GM12878 (cell line): ENCODE measurements around the gene VEPH1. TPM values are rescaled to one million over a fixed set of nuclear protein-coding genes. Genes with fewer than 3 reads are reported as not detected.

Source experiments
- ATAC-seq: fragments of 200-7000 bp; cut with Tn5 transposase; 3 replicates; pipeline ENCODE4 v1.9.1; 2020; ENCODE audit warnings: mild to moderate bottlenecking, moderate library complexity
- BruUV-seq: library from RNA; stranded (reverse); fragments of 400-500 nt; replicated peaks from 2 replicates; lab custom pipeline; 2021; lab: Mats Ljungman, UMichigan
- CTCF ChIA-PET: fragments of 300-600 bp; sonication (Branson Sonifier 250); formaldehyde crosslinking; extraction: SDS; loops from one replicate; lab custom pipeline; 2021; ENCODE audit warnings: inconsistent platforms; lab: Yijun Ruan, JAX
- POLR2A ChIA-PET: fragments of 350-600 bp; formaldehyde crosslinking; extraction: SDS; loops from one replicate; lab custom pipeline; 2021; ENCODE audit warnings: inconsistent platforms; lab: Charles Lee
- RAD21 ChIA-PET: fragments of 300-600 bp; sonication (Branson Sonifier 250); formaldehyde crosslinking; loops from one replicate; lab custom pipeline; 2023; ENCODE audit warnings: antibody characterized with exemption; ENCODE audit not compliant: unreplicated experiment; lab: Charles Lee
- SMC1A ChIA-PET: fragments of 300-600 bp; sonication (Branson Sonifier 250); formaldehyde crosslinking; loops from one replicate; lab custom pipeline; 2023; ENCODE audit not compliant: unreplicated experiment, uncharacterized antibody; lab: Charles Lee
- DNase-seq: peaks from one replicate; pipeline ENCODE4 v3.0.0-alpha.2; 2011; ENCODE audit warnings: low read depth, low spot score
- FAIRE-seq: peaks from 3 replicates; lab custom pipeline; 2011; peaks lifted over from hg19 to GRCh38; lab: Jason Lieb, UNC
- H2AFZ ChIP-seq: 2 replicates; pipeline ENCODE4 v1.6.0; 2011; ENCODE audit warnings: low read depth, low read length, control low read depth; ENCODE audit not compliant: control insufficient read depth
- H3K27ac ChIP-seq: 2 replicates; pipeline ENCODE4 v1.5.1; 2011; ENCODE audit warnings: control low read depth; ENCODE audit not compliant: control insufficient read depth, insufficient read depth
- H3K27me3 ChIP-seq, 2 experiments: replicated peaks in 1 of 2; 2 replicates each; pipeline versions ENCODE4 v1.6.0 to v1.6.1; 2011; ENCODE audit warnings: low read length in 1 of 2; ENCODE audit not compliant: control insufficient read depth in 2 of 2, insufficient read depth in 2 of 2
- H3K36me3 ChIP-seq, 2 experiments: 2 replicates each; pipeline ENCODE4 v1.5.1; 2011; ENCODE audit warnings: low read length in 1 of 2; ENCODE audit not compliant: control insufficient read depth in 2 of 2, insufficient read depth in 2 of 2
- H3K4me1 ChIP-seq: 2 replicates; pipeline ENCODE4 v1.6.1; 2011; ENCODE audit warnings: mild to moderate bottlenecking, low read length, moderate library complexity, mixed read lengths; ENCODE audit not compliant: control insufficient read depth, insufficient read depth
- H3K4me2 ChIP-seq: 2 replicates; pipeline ENCODE4 v1.6.0; 2011; ENCODE audit warnings: control low read depth; ENCODE audit not compliant: control insufficient read depth, insufficient read depth
- H3K4me3 ChIP-seq: fragments of 200-600 bp; sonication (generic); 2 replicates; pipeline ENCODE4 v1.5.1; 2016
- H3K79me2 ChIP-seq: 2 replicates; pipeline ENCODE4 v1.6.0; 2011; ENCODE audit warnings: low read length; ENCODE audit not compliant: control insufficient read depth, insufficient read depth
- H3K9ac ChIP-seq: 2 replicates; pipeline ENCODE4 v1.8.0; 2011; ENCODE audit warnings: low read length, control low read depth, mixed read lengths; ENCODE audit not compliant: control insufficient read depth, insufficient read depth
- H3K9me3 ChIP-seq: replicated peaks from 3 replicates; pipeline ENCODE4 v1.5.1; 2011; ENCODE audit warnings: mild to moderate bottlenecking, low read length; ENCODE audit not compliant: control insufficient read depth, insufficient read depth
- H4K20me1 ChIP-seq: 2 replicates; pipeline ENCODE4 v1.6.0; 2011; ENCODE audit not compliant: control insufficient read depth, insufficient read depth
- ASH2L ChIP-seq: fragments of 300-600, 200-600 bp; sonication (generic); IDR thresholded peaks from 2 replicates; pipeline ENCODE4 v1.6.1; 2017; ENCODE audit warnings: low read depth, mild to moderate bottlenecking, borderline replicate concordance
- BCL3 ChIP-seq: IDR thresholded peaks from 2 replicates; pipeline ENCODE4 v1.6.1; 2011; ENCODE audit warnings: borderline replicate concordance, low read depth, mild to moderate bottlenecking, moderate library complexity, low read length; ENCODE audit not compliant: insufficient read depth, poor library complexity, severe bottlenecking
- CBX3 ChIP-seq: fragments of 200-600 bp; sonication (generic); IDR thresholded peaks from 2 replicates; pipeline ENCODE4 v1.6.1; 2016; ENCODE audit warnings: low read depth, borderline replicate concordance
- CREM ChIP-seq: IDR thresholded peaks from 2 replicates; pipeline ENCODE4 v1.6.1; 2014; ENCODE audit warnings: antibody characterized with exemption, low read depth
- CTCF ChIP-seq, 3 experiments: IDR thresholded peaks in 2 of 3; conservative IDR thresholded peaks in 1 of 3; 2 replicates each; pipeline ENCODE4 v1.5.1; 2011; ENCODE audit warnings: low read depth in 3 of 3, low read length in 3 of 3, mild to moderate bottlenecking in 3 of 3, control low read depth in 2 of 3, moderate library complexity in 2 of 3, inconsistent platforms in 1 of 3, mixed read lengths in 1 of 3; ENCODE audit not compliant: control insufficient read depth in 2 of 3, insufficient read depth in 1 of 3; ENCODE audit errors: extremely low read depth in 1 of 3
- DPF2 ChIP-seq: fragments of 450-650 bp; IDR thresholded peaks from 2 replicates; pipeline ENCODE4 v1.6.1; 2017; ENCODE audit warnings: mild to moderate bottlenecking
- EGR1 ChIP-seq, 2 experiments: IDR thresholded peaks; 1 replicate in 1 of 2; 2 replicates in 1 of 2; pipeline ENCODE4 v1.6.1; 2011 to 2012; ENCODE audit warnings: low read depth in 2 of 2, low read length in 2 of 2, borderline replicate concordance in 1 of 2, mild to moderate bottlenecking in 1 of 2, moderate library complexity in 1 of 2
- FOXK2 ChIP-seq: fragments of 450-650 bp; IDR thresholded peaks from 2 replicates; pipeline ENCODE4 v1.6.1; 2017; ENCODE audit warnings: mild to moderate bottlenecking, moderate library complexity
- IKZF2 ChIP-seq, 2 experiments: fragments of 450-650 bp; IDR thresholded peaks; 2 replicates each; pipeline ENCODE4 v1.6.1; 2017; ENCODE audit warnings: mild to moderate bottlenecking in 2 of 2, moderate library complexity in 2 of 2
- IRF4 ChIP-seq: IDR thresholded peaks from 2 replicates; pipeline ENCODE4 v1.6.1; 2011; ENCODE audit warnings: low read depth, low read length
- MEF2B ChIP-seq: fragments of 450-650 bp; IDR thresholded peaks from 2 replicates; pipeline ENCODE4 v1.6.1; 2018; ENCODE audit warnings: mild to moderate bottlenecking, moderate library complexity; ENCODE audit not compliant: partially characterized antibody, poor library complexity, severe bottlenecking
- MTA2 ChIP-seq: fragments of 450-650 bp; IDR thresholded peaks from 2 replicates; pipeline ENCODE4 v1.6.1; 2016; ENCODE audit warnings: low read depth, mild to moderate bottlenecking, moderate library complexity
- MYC ChIP-seq: IDR thresholded peaks from 2 replicates; pipeline ENCODE4 v1.6.1; 2011; ENCODE audit warnings: mild to moderate bottlenecking, low read length, moderate library complexity, inconsistent platforms; ENCODE audit not compliant: insufficient read depth, insufficient replicate concordance, insufficient read length, severe bottlenecking
- ZBED1 ChIP-seq: IDR thresholded peaks from 2 replicates; pipeline ENCODE4 v1.6.1; 2016; ENCODE audit warnings: borderline replicate concordance
- WGBS: methylation state at CpG from one replicate; pipeline ENCODE4 v1.1.6; 2016; ENCODE audit warnings: low lambda C conversion rate; ENCODE audit not compliant: insufficient replicate concordance, insufficient coverage; ENCODE audit errors: missing lambda C conversion rate; 5-methylcytosine and 5-hydroxymethylcytosine counted together
- in situ Hi-C: fragments of 300-500 bp; cut with MboI; formaldehyde crosslinking; loops from 9 replicates; pipeline ENCODE4 v1.14.3; 2018; ENCODE audit warnings: mixed read lengths
- intact Hi-C: fragments of 100-400 bp; cut with micrococcal nuclease; formaldehyde crosslinking; loops from one replicate; pipeline ENCODE4 v1.14.2; 2022; ENCODE audit not compliant: unreplicated experiment
- polyA plus RNA-seq, 11 experiments: library from polyadenylated mRNA; depleted of rRNA in 4 of 11; unstranded in 6 of 11; stranded (reverse) in 5 of 11; fragments of >200 nt; fragmentation: Nextera tagmentation in 4 of 11; fragmentation: Illumina TruSeq in 1 of 11; extraction: Ambion mirVana in 4 of 11; extraction: Trizol in 1 of 11; gene quantifications; 1 replicate in 1 of 11; 2 replicates in 10 of 11; pipeline versions ENCODE4 v1.2.1 to v1.2.3, GENCODE V29; 2011 to 2016; ENCODE audit warnings: inconsistent platforms in 2 of 11, missing spikeins in 2 of 11, low read depth in 1 of 11
- total RNA-seq, 4 experiments: library from RNA; depleted of rRNA in 3 of 4; stranded (reverse); fragments of >200 nt in 3 of 4; fragmentation: Illumina TruSeq in 1 of 4; extraction: Trizol in 1 of 4; gene quantifications; 2 replicates each; pipeline versions ENCODE4 v1.2.1 to v1.2.3, GENCODE V29; 2013 to 2021

Gene VEPH1
- total and polyA plus RNA-seq, 10 of the 15 experiments (the other 5 are each of a cell fraction or from before 2014, with no cell fraction given), result 0.04 to 0.26 (median 0.17) TPM; not detected in 7

GRCh38 chr3:157392104-157392503 is 111.1 kb downstream of the VEPH1 start (continued):
- TF ChIP-seq EGR1 (IDR thresholded peaks at IDR 0.05; ENCODE audit: borderline replicate concordance in 1 of 2, low read depth in 2 of 2, low read length in 2 of 2) (no peak), MYC (no peak), DPF2 (no peak)

GRCh38 chr3:157390713-157391515 is 112.3 kb downstream of the VEPH1 start:
- Histone ChIP-seq H3K4me2 (no peak overlapping the region), H3K9me3 (no peaks in the 10 kb centered on the region), H4K20me1 (no peaks in the 10 kb centered on the region), H3K4me1 (no peaks in the 10 kb centered on the region), H3K79me2 (no peaks in the 10 kb centered on the region), H3K27me3 (no peaks in the 10 kb centered on the region), H3K9ac (no peak overlapping the region), H2AFZ (no peak overlapping the region), H3K27ac (no peak overlapping the region), H3K36me3 (no peaks in the 10 kb centered on the region), H3K4me3 (no peak overlapping the region)
- in situ Hi-C loops (no loop called here), intact Hi-C loops (no loop called here)
- ATAC-seq, result no peak
- SMC1A ChIA-PET, result no interaction called here
- no peak for DNase-seq
- RAD21 ChIA-PET, result no interaction called here
- CTCF ChIA-PET, result interaction anchor here (0.6 kb wide), 1 partner anchor 1220 kb away, joined by 3 read pairs; no protein-coding TSS in a partner anchor
- WGBS, result 20% methylated on average over 9 of the region's 9 CpGs
- FAIRE-seq, result no peak
- no peak for TF ChIP-seq MTA2
- TF ChIP-seq BCL3, result no peak
- no peak for TF ChIP-seq IKZF2 (IDR thresholded peaks at IDR 0.05)
- TF ChIP-seq FOXK2, result no peak
- no peak for TF ChIP-seq MYC
- TF ChIP-seq CTCF (IDR thresholded peaks at IDR 0.05 in 2 of 3, conservative IDR thresholded peaks at IDR 0.05 in 1 of 3; ENCODE audit: control insufficient read depth in 2 of 3, extremely low read depth in 1 of 3, insufficient read depth in 1 of 3, low read depth in 3 of 3, low read length in 3 of 3), result no peak
- TF ChIP-seq ZBED1, result no peak
- TF ChIP-seq CREM, result no peak
- TF ChIP-seq ASH2L, result no peak
- TF ChIP-seq IRF4, result no peak
- no peak for TF ChIP-seq MEF2B
- TF ChIP-seq CBX3, result no peak
- TF ChIP-seq, all 136 proteins: peak for 0
- POLR2A ChIA-PET, result no interaction called here
- no TSS peak for BruUV-seq
